GM21723 (cell line): Measurements from ENCODE around the gene CDH4.

Source experiments
- ATAC-seq: cut with Tn5 transposase; IDR thresholded peaks from one replicate; pipeline ENCODE4 v1.9.1; 2021; ENCODE audit warnings: mild to moderate bottlenecking, moderate library complexity; ENCODE audit not compliant: unreplicated experiment

Gene CDH4

DNA sequence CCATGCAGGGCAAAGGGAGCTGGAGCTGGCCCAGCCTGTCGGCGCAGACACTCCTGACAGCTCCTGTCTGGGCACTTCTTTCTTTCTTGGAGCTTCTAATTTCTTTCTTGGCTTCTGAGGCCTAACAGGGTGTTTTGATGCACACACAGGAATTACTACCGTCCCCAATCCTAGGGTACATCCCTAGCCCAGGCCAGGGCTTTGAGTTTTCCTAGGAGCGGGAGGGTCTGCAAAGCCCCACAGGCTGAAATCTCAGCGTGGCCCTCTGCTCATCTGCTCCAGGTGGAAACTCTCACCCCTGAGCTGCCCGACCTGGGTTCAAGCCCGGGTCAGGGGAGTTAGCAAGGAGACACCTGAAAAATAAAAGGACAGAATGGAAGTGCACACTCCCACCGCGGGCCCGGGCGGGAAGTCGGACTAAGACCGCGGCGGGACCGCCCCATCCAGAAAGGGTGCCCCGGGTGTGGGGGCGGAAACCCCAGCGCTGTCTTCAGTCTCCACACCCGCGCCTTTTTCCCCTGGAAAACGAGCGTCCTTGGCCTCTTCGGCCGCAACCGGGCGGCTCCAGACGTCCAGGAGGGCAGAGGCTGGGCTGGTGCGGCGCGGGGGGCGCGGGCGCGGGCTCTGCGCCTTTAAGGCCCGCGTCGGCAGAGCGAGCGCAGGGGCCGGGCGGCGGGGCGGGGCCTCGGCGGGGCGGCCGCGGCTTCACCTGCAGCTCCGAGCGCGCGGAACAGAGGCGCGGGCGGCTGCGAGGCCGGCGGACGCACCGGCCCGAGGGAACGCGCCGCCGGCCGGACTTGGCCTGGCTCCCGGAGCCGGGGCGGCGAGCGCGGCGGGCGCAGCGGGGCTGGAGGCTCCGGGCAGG, at the start of gene CDH4:
CDH4 (plus strand) TSS at position 733 of the 865 bp plus-strand sequence.
- ATAC-seq, result no peak

DNA sequence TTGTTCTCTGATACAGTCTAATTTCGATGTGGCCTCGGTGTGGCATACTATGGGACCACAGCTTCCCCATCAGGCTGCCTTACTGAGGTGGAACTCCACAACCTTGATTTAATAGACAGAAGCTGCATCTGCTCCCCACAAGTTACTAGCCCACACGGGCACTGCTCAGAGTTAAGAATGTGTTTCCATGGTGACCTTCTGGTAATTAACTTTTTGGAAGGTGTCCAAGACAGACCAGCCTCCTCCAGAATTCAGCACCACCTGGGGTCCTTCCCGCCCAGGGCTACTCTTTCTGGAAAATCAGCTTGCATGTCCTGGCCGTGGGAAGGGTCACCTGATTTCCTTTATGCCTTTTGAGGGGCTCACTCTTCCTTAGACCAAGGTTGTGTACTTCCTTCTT, 48.7 kb upstream of the CDH4 start:
- ATAC-seq, result no peak

DNA sequence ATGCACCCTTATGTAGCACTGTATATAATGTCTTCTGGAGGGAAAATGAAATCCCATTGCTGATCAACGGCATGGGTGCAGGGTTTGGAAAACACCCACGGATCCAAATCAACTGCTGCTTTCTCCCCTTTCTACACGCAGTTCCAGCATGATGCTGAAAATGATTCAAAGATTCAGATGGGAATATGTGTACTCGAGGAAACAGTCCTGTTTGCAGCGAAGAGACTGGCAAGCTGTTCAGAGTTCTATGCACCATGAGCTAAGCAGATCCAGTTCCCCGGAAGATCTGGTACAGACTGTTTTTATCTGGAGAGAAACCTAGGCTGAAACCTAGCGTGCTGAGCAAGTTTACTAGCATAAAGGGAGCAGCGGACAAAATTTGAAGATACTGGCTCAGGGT, 47.9 kb upstream of the CDH4 start:
- no peak for ATAC-seq

DNA sequence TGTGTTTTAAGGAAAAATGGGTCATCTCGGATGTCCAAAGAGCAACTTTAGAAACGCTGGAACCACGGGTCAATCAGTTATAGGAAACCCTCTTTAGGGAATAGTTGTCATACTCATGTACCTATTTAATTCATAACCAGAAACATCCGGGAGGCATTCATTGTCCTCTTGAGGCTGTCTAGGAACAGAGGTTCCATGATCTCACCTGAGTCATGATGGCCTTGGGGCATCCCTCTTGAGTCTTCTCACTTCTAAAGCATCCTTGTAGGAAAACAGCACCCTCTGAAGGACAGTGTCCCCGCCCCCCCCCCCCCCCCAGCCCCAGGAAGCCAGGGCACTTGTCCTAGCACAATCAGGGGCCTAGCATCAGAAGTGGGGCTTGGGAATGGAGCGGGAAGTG, 46.3 kb upstream of the CDH4 start:
- ATAC-seq, result no peak

DNA sequence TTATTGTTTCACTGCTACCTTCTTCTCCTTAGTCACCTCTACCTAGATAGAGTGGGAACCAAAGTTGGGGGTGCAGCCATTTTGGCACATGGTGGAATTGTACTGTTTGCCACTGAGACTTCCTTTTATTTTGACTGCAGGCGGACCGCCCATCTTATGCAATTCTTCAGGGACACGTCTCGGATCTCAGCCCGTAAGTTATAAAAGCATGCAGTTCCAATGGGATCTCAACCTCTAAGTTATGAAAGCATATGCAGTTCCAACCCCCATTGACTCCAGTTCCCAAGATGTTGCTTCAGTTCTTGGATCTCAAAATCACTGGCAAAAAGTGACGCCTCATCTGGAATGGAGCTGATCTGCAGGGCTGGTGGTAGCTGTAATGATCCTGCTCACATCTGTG, 41.2 kb upstream of the CDH4 start:
- no peak for ATAC-seq

DNA sequence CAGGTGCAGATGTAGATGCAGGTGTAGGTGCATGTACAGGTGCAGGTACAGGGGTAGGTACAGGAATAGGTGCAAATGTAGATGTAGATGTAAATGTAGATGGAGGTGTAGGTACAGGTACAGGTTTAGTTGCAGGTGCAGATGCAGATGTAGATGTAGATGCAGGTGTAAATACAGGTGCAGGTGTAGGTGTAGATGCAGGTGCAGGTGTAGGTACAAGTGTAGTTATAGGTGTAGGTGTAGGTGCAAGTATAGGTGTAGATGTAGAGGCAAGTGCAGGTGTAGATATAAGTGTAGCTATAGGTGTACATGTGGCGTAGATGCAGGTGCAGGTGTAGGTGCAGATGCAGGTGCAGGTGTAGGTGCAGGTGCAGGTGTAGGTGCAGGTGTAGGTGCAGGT, 34.2 kb upstream of the CDH4 start:
- no peak for ATAC-seq

DNA sequence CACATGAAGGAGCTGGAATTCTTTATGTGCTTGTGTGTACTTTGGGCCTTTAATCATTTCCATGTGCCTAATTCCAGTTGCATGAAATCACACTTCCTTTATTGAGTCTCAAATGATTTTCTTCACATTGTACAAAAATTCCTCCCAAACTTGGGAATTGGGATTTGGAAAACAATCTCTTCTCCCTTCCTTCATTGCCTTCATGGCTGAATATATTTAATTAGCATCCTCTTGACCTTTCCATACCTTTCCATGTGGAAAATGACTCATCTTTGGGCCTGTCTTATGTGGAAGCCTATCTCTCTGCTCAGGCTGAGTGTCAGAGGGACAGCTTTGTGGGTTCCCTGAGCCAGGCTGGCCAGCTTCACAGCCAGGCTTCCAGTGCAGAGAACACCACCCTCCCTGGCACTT, 33.0 kb upstream of the CDH4 start:
- no peak for ATAC-seq

DNA sequence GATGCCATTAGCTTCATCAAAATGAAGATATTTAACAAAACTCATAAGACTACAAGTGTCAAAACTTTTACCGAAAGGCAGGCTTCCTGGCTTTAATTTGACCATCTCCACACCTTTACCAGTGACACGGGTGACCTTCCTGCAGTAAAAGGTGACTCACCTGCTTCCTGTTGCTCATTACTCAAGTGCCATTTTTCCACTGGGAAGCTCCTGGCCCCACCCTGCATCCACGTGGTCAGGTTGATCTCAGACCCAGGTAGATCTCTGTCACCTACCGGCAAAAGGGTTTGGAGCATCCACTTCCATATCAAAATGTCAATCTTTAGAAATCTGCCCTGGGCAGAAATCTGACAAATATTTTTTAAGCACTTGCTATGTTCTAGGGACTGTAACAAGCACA, 31.9 kb upstream of the CDH4 start:
- ATAC-seq, result no peak

DNA sequence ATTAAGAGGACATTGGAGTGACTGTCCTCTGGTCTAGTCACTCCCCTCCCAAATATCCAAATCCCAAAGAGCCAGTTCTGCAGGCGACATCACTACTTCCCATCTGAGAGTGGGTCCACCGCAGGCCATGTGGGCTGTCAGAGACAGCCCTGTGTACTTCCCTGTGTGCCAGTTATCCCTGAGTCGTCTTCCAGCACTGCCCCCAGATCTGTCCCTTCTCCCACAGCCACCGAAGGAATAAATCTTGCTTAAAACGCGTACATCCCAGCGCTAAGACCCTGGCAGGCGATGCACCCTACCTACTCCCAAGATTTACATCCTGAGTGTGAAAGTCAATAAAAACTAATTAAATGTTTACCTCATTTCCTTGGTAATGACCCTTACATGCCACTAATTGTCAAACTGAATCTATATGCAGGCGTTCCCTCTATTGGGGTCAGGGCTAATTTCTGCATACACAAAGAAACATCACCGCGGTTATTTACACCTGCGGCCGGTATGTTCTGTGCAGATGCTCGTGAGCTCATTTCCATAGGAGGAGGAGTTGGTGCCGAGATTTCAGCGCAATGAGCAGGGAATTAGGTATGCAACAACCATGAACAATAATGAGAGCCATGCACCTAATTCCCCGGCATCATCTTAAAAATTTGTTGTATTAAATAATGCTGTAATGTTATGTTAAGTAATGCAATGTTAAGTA, 31.3 kb upstream of the CDH4 start:
- ATAC-seq, result no peak

DNA sequence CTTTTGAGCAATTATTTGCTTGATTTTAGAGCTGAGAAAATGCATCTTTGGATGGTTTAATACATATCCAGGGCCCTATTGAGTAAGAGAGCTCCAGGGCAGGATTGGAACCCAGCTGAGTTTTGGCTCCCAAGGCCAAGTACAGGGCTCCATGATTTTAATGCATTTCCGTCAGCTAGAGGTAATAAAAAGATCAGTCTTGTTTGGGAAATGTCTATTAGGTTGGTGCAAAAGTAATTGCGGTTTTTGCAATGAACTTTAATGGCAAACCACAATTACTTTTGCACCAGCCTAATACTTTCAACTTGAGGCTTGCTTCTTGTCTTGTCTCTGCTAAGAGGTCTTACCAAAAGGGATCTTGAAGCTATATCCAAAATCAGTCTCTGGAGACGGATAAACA, 29.4 kb upstream of the CDH4 start:
- no peak for ATAC-seq

DNA sequence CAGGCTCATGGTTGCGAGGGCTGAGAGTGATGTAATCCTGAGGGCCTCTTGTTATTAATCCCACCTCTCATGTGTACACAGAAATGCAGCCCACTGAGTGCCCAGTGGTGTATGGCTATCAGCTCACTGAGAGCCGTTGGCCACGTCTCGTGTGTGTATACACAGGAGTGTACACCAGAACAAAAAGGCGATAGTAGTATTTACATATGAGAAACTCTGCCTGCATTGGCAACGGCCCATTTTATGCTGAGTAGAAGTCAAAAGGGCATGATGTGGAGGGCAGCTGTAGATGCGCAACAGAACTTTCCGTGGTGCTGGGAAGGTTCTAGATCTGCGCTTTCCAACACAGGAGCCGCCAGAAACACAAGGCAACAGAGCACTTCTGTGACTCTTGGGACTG, 28.9 kb upstream of the CDH4 start:
- ATAC-seq, result no peak

DNA sequence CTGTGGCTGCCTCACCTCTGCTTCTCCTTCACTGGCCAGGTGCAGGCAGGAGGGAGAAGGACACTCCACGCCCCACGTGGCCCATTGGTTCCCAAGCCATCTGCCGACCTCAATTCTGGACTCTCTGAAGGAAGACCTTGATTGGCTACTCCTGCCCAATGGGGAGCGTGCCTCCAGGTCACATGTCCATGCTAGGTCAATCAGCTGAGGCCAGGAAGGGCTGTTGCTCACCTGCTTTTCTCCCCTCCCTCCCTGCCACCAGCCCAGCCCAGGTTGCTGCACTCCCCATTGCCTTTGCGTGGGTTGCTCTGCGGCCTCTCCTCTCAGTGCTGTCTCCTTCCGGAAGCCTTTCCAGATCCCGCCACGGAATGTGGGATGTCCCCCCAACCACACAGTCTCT, 21.9 kb upstream of the CDH4 start:
- ATAC-seq, result no peak

DNA sequence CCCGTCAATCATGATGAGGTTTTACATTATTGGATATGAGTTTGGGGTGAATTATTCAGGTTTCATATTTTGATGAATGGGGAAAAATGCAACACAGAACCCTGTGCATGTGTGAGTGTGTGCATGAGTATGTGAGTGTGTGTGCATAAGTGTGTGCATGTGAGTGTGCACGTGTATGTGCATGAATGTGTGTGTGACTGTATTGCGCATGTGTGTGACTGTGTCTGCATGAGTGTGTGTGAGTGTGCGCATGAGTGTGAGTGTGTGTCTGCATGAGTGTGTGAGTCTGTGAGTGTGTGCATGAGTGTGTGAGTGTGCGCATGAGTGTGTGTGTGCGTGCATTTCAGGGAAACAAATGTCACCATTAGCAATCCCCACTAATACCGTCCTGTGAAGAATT, 18.5 kb upstream of the CDH4 start:
- no peak for ATAC-seq

DNA sequence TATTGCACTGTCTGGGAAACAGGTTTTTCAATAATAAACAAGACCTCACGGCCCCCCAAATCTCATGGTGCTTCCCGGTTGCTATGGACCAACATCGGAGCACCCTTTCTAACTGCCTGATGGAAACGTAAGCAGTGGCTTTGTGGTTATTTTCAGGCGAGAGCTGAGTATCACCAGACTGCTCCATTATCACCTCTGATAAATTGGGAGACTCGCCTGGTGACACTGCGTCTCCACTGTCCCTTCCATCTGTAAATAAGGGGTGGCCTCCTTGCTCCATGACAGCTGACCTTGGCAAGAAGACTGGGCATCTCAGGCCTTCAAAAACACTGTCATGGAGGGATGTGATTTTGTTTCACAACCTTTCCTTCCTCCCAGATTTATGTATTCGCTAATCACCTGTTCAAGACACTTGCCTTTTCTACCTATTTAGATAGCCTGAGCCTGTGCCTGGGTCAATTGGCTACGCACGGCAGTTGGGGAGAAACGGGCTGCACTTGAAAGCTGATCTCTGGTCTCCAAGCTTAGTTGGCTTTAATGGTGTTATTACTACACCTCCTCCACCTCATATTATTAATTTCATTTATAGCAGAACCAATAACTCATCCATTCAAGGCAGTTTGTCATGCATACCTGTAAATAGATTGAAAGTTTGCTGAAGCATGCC, 17.7 kb upstream of the CDH4 start:
- ATAC-seq, result no peak

DNA sequence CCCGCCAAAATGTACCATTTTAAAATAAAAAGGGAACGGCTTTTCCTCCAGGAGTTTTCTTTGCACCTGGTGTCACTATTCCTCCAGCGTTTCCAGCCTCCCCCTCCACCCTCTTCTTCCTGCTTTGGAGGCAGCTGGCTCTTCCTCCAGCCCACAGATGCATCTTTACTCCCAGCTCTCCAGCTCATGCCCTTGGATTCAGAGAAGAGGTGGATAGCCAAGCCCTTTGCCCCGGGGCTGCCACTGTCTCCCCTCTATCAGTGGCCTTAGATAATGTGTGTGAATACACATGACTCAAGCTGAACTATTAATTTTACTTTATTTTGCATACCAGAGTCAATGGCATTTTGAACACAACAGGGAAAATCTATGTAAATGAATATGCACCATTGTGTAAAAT, 15.3 kb upstream of the CDH4 start:
- ATAC-seq, result no peak

DNA sequence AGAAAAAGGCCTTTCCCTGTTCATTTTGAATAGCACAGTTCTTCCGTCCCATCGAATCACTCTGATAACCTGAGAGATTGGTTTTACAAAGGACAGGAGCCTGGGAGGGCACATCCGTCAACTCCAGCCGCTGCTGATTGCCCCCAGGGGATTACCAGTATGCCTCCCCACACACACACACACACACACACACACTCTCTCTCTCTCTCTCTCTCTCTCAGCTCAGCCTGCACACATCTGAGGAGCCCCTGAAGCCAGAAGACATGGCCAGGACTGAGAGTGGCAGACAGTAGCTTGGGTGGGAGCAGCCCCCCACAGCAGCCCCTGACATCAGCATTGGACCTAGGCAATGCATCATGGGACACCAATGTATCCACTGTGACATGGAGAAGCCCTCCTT, 13.2 kb upstream of the CDH4 start:
- no peak for ATAC-seq

DNA sequence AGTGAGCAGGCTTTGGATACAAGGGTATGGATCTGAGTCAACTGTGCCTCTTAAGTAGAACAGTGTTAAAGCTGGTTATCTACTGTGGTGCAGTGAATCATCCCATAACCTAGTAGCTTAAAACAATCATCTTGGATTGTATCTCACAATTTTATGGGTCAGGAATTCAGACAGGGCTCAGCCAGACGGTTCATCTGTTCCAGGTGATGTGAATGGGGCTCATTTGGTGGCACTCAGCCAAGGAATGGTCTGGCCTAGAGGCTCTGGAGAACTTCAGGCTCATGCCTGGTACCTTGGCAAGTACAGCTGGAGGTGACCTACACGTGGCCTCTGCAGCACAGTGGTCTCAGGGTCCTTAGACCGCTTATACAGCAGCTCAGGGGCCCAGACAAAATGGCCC, 11.2 kb upstream of the CDH4 start:
- ATAC-seq, result no peak

DNA sequence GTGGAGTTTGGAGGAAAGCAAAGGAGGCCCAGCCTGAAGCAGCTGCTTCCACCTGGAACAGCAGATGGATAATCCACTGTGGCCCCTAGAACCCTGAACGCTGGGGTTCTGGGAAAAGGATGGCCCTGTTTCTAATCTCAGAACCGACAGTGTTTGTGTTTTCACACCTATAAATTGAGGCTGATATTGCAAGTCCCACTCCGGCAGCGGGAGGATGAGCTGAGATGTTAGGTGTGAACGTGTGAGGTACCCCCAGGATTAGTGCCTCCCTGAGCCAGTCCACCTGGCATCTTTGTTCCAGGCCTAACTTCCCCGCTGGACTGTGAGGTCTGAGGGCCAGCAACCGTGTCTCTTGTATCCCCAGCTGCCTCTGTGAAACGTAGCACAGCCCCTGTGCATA, 7.8 kb upstream of the CDH4 start:
- no peak for ATAC-seq

DNA sequence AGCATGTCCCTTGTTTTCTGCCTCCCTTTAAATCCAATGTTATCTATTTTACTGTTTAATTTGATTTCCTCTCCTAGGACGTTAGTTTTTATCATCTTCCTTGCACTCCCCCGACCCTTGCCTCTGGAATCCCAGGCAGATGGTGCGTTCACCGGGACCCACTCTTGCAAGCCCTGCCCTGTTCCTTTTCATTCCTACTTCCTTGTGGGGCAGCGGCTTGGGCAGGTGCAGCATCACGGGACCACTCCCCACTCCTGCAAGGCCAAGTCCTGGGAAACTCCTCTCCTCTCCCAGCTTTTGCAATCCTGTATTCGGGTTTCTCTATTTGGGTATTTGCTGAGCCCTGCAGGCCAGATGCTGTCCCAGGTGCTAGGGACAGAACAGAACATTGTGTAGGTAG, 5.8 kb upstream of the CDH4 start:
- ATAC-seq, result no peak

DNA sequence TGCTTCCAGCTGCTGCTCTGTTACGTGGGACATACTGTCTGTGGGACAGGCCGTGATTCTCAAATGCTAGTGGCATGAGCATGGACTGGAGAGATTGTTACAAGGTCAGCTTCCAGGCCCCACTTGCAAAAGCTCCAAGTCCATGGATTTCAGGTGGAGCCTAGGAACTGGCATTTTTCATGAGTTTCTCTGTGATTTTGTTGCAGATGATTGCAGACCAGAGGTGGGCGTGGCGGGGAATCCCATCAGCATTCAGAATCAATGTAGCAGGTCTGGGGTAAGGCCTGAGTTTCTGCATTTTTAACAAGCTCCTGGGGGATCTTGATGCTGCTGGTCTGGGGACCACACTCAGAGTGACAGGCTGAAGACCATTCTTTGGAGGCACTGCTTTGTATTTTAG, 2.4 kb upstream of the CDH4 start:
- ATAC-seq, result no peak

DNA sequence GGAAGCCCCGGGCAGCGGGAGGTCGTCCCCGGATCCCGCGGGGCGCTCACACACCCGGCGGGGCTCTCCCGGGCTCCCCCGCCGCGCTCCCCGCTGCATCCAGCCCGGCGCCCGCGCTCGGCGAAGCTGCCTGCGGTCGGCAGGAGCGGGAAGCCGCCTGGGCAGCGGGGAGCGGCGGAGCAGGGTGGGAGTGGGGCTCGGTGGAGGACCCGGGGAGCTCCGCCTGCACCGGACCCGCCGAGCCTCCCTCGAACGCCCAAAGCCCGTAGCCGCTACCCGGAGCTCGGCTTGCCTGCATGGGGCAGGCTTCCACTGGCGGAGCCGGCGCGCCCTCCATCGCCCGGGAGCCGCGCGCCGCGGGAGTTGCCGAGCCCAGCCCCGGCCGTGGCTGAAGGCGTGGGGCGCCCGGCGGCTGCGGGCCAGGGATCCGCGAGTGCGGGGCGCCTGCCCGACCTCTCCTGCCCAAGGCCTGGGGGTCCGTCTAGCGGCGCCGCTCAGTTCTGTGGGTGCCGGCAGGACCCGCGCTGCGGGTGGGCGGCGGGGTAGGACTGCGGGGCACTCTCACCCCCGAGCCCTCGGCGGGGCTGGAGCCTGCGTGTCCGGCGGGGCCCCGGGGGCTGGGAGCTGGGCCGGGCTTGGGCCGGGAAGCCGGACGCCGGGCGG, 671 bp downstream of the CDH4 start:
- ATAC-seq, result no peak

DNA sequence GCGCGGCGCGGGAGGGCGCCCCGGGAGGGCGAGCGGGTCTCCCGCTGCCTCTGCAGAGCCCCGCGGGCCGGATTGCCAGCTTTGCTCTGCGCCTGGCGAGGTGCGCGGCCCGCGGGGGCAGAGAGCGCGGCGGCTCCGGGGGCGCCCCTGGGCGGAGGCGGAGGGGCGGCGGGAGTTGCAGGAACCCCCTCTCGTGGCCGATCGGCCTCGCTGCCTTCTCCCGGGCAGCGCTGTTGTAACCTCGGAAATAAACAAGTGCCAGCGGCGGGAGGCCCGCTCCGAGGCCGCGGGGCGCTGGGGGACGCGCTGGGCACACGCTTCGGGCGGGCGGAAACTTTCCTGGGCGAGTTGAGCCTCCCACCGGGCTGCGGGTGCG, 1.2 kb downstream of the CDH4 start:
- ATAC-seq, result no peak
